Tibial nerve (tissue), 4 donors: ENCODE measurements around the gene TNIK. TPM values are rescaled to one million over a fixed set of nuclear protein-coding genes. Genes with fewer than 3 reads are reported as not detected.

Experiments
- DNase-seq, 2 donors: peaks; one replicate each; pipeline ENCODE4 v3.0.0-alpha.2; 2019; ENCODE audit warnings: low spot score in 2 of 2
- H3K27ac ChIP-seq, 4 donors: fragments of 200-600 bp; sonication (generic) in 3 of 4; one replicate each; pipeline ENCODE4 v1.5.1; 2017 to 2019; ENCODE audit warnings: mild to moderate bottlenecking in 1 of 4
- H3K27me3 ChIP-seq, 2 donors: fragments of 200-600 bp; sonication (generic) in 1 of 2; one replicate each; pipeline versions ENCODE4 v1.5.1 to v1.6.0; 2017 to 2019
- H3K36me3 ChIP-seq, 3 donors: fragments of 200-600 bp; sonication (generic); one replicate each; pipeline ENCODE4 v1.5.1; 2018 to 2019
- H3K4me1 ChIP-seq, 4 donors: fragments of 200-600 bp; sonication (generic) in 3 of 4; one replicate each; pipeline ENCODE4 v1.5.1; 2017 to 2019
- H3K4me3 ChIP-seq, 4 donors: fragments of 200-600 bp; sonication (generic) in 3 of 4; one replicate each; pipeline ENCODE4 v1.5.1; 2017 to 2019; ENCODE audit warnings: mild to moderate bottlenecking in 1 of 4, moderate library complexity in 1 of 4
- H3K9me3 ChIP-seq, 4 donors: fragments of 200-600 bp; sonication (generic) in 3 of 4; one replicate each; pipeline ENCODE4 v1.5.1; 2017 to 2019
- CTCF ChIP-seq, 5 experiments: fragments of 200-600 bp in 3 of 5; fragments of 450-650 bp in 2 of 5; sonication (generic) in 3 of 5; IDR thresholded peaks; one replicate each; pipeline ENCODE4 v1.5.1; 2016 to 2019; ENCODE audit warnings: antibody characterized with exemption in 5 of 5, mild to moderate bottlenecking in 3 of 5, moderate library complexity in 2 of 5
- EP300 ChIP-seq, 2 donors: sonication (generic); formaldehyde crosslinking; IDR thresholded peaks; one replicate each; pipeline ENCODE4 v1.6.1; 2017; ENCODE audit warnings: antibody characterized with exemption in 2 of 2, mild to moderate bottlenecking in 1 of 2
- POLR2A ChIP-seq, 2 donors: fragments of 450-650 bp; IDR thresholded peaks; one replicate each; pipeline ENCODE4 v1.6.1; 2017; ENCODE audit warnings: antibody characterized with exemption in 2 of 2, mild to moderate bottlenecking in 2 of 2, moderate library complexity in 2 of 2
- WGBS, 2 donors: methylation state at CpG; one replicate each; pipeline ENCODE4 v1.1.5; 2018; 5-methylcytosine and 5-hydroxymethylcytosine counted together
- total RNA-seq, 4 donors: library from RNA; depleted of rRNA; stranded (reverse); fragments of >200 nt; gene quantifications; one replicate each; pipeline ENCODE4 v1.1.0, GENCODE V29; 2016

TNIK gene
- total RNA-seq, 4 donors from 2014 or later = 5.4 to 11.1 (median 7.5) TPM

DNA sequence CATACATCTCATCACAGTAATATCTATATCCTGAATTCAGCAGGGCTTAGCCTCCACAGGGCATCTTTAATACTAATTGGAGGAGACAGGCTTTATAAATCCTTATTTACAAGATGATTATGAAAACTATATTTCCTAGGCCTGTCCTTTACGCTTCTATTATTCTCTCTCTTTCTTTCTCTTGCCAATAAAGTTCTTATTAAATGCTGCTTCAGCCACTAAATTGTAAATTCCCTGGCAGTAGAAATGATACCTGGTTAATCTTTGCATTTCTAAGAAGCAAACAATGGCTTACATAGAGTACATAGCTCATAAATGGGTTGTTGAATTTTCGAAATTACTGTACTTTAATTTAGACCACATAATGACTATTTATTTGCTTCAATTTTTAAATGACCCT is 43.5 kb downstream of the TNIK start:
- TF ChIP-seq CTCF (IDR thresholded peaks at IDR 0.05) (no peak), POLR2A (IDR thresholded peaks at IDR 0.05) (no peak), EP300 (IDR thresholded peaks at IDR 0.05) (no peak)
- no peak overlapping the region for H3K27ac ChIP-seq
- no peaks in the 10 kb centered on the region for H3K27me3 ChIP-seq
- H3K9me3 ChIP-seq = no peaks in the 10 kb centered on the region
- WGBS, 2 donors = 88 to 90% methylated on average over 2 of the region's 2 CpGs
- peaks cover 0 to 18% (median 0%) of the 10 kb centered on the region in 4 donors for H3K4me1 ChIP-seq
- no peaks in the 10 kb centered on the region for H3K36me3 ChIP-seq
- no peak overlapping the region for H3K4me3 ChIP-seq
- no peak for DNase-seq

GRCh38 chr3:171416061-171416460 is 44.1 kb downstream of the TNIK start:
- TF ChIP-seq CTCF (IDR thresholded peaks at IDR 0.05) (no peak), POLR2A (IDR thresholded peaks at IDR 0.05) (no peak), EP300 (IDR thresholded peaks at IDR 0.05) (no peak)
- Histone ChIP-seq H3K9me3 (no peaks in the 10 kb centered on the region), H3K4me3 (no peak overlapping the region), H3K27ac (no peak overlapping the region), H3K36me3 (no peaks in the 10 kb centered on the region), H3K27me3 (no peaks in the 10 kb centered on the region), H3K4me1 (peaks cover 0 to 15% (median 0%) of the 10 kb centered on the region in 4 donors)
- no peak for DNase-seq
- 94 to 96% methylated on average over 5 of the region's 5 CpGs for WGBS, 2 donors

DNA sequence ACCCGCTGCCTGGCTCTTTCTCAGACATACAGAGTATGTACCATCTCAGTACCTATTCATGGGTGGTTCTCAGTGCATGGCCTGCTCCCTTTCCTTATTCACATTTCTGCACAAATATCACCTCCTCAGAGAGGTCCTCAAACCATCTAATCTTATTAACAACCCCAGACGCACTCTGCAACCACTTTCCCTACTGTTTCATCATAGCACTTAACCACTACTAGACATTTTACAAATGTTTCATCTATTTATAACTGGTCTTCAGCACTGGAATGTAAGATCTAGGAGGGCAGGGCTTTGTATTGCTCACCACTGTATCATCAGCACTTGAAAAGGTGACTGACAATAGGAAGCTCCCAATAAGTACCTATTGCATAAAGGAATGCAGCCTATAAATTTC is 45.1 kb downstream of the TNIK start:
- Histone ChIP-seq H3K27ac (no peak overlapping the region), H3K4me3 (no peak overlapping the region), H3K9me3 (no peaks in the 10 kb centered on the region), H3K4me1 (peaks cover 0 to 7% (median 0%) of the 10 kb centered on the region in 4 donors), H3K36me3 (no peaks in the 10 kb centered on the region), H3K27me3 (no peaks in the 10 kb centered on the region)
- WGBS, 2 donors = 91 to 94% methylated on average over 2 of the region's 2 CpGs
- no peak for DNase-seq
- TF ChIP-seq POLR2A (IDR thresholded peaks at IDR 0.05) (no peak), EP300 (IDR thresholded peaks at IDR 0.05) (no peak), CTCF (IDR thresholded peaks at IDR 0.05) (no peak)

GRCh38 chr3:171412473-171412872 is 47.7 kb downstream of the TNIK start:
- no peaks in the 10 kb centered on the region for H3K4me1 ChIP-seq
- no peak for TF ChIP-seq POLR2A (IDR thresholded peaks at IDR 0.05)
- no peak for TF ChIP-seq CTCF (IDR thresholded peaks at IDR 0.05)
- H3K4me3 ChIP-seq = no peak overlapping the region
- H3K27me3 ChIP-seq = no peaks in the 10 kb centered on the region
- no peaks in the 10 kb centered on the region for H3K36me3 ChIP-seq
- DNase-seq = no peak
- H3K27ac ChIP-seq = no peak overlapping the region
- no peaks in the 10 kb centered on the region for H3K9me3 ChIP-seq
- WGBS, 2 donors = 88 to 97% methylated on average over 1 of the region's 1 CpG

GRCh38 chr3:171412054-171412453 is 48.2 kb downstream of the TNIK start:
- no peak overlapping the region for H3K27ac ChIP-seq
- 77 to 83% methylated on average over 2 of the region's 2 CpGs for WGBS, 2 donors
- H3K4me3 ChIP-seq = no peak overlapping the region
- H3K36me3 ChIP-seq = no peaks in the 10 kb centered on the region
- H3K4me1 ChIP-seq = no peaks in the 10 kb centered on the region
- no peak for DNase-seq
- no peaks in the 10 kb centered on the region for H3K9me3 ChIP-seq
- no peak for TF ChIP-seq EP300 (IDR thresholded peaks at IDR 0.05)
- TF ChIP-seq CTCF (IDR thresholded peaks at IDR 0.05) = no peak
- no peak for TF ChIP-seq POLR2A (IDR thresholded peaks at IDR 0.05)
- H3K27me3 ChIP-seq = no peaks in the 10 kb centered on the region
